ENCODE data around the gene DKK1. TPM values are rescaled to one million over a fixed set of nuclear protein-coding genes. Genes with fewer than 3 reads are reported as not detected.

Gene DKK1
- polyA plus RNA-seq, 2 of the 4 experiments (the other 2 are of a cell fraction), result 117 to 375 TPM

GRCh38 chr10:52283174-52283573 lies 30.9 kb upstream of the DKK1 start:
- Histone ChIP-seq H3K27ac (no peak overlapping the region), H3K4me3 (no peak overlapping the region), H3K4me1 (no peaks in the 10 kb centered on the region), H3K4me2 (no peak overlapping the region), H3K9me3 (no peaks in the 10 kb centered on the region)
- WGBS (ENCODE audit: missing lambda C conversion rate), result 66% methylated on average over 2 of the region's 2 CpGs
- FAIRE-seq, result no peak
- CTCF ChIA-PET, result no interaction called here
- POLR2A ChIA-PET, result no interaction called here
- DNase-seq (ENCODE audit: low read depth in 1 of 2, low spot score in 1 of 2), result no peak
- no peak for ATAC-seq
- TF ChIP-seq CHD4 (IDR thresholded peaks at IDR 0.05; ENCODE audit: borderline replicate concordance) (no peak), ZFP36 (IDR thresholded peaks at IDR 0.05; ENCODE audit: borderline replicate concordance, partially characterized antibody) (no peak), BHLHE40 (IDR thresholded peaks at IDR 0.05; ENCODE audit: low read depth, low read length) (no peak), REST (IDR thresholded peaks at IDR 0.05) (no peak), ELK1 (IDR thresholded peaks at IDR 0.05; ENCODE audit: low read depth, low read length) (no peak), BCL3 (IDR thresholded peaks at IDR 0.05) (no peak), NFE2L2 (conservative IDR thresholded peaks at IDR 0.05; ENCODE audit: low read length) (no peak)

GRCh38 chr10:52284416-52285013 lies 29.6 kb upstream of the DKK1 start:
- H3K4me1 ChIP-seq, result no peaks in the 10 kb centered on the region
- no peak for DNase-seq (ENCODE audit: low read depth in 1 of 2, low spot score in 1 of 2)
- no peak overlapping the region for H3K4me3 ChIP-seq
- 76% methylated on average over 2 of the region's 2 CpGs for WGBS (ENCODE audit: missing lambda C conversion rate)
- H3K27ac ChIP-seq, result no peak overlapping the region
- H3K9me3 ChIP-seq, result no peaks in the 10 kb centered on the region
- no peak for FAIRE-seq
- ChIA-PET POLR2A (no interaction called here), CTCF (no interaction called here)
- no peak for TF ChIP-seq HDAC2 (IDR thresholded peaks at IDR 0.05)
- TF ChIP-seq RCOR1 (IDR thresholded peaks at IDR 0.05; ENCODE audit: low read depth, low read length), result no peak
- TF ChIP-seq HOXA7 (CRISPR knock-in tag; IDR thresholded peaks at IDR 0.05), result no peak
- no peak for TF ChIP-seq POLR2AphosphoS2 (conservative IDR thresholded peaks at IDR 0.05; ENCODE audit: low read length)
- TF ChIP-seq POLR2A (IDR thresholded peaks at IDR 0.05; ENCODE audit: low read length), result no peak
- no peak for TF ChIP-seq REST (IDR thresholded peaks at IDR 0.05)
- no peak for TF ChIP-seq KDM5A (IDR thresholded peaks at IDR 0.05)
- ATAC-seq, result no peak
- H3K4me2 ChIP-seq, result no peak overlapping the region

- no peak for ATAC-seq
- Histone ChIP-seq H3K4me3 (no peak overlapping the region), H3K4me2 (no peak overlapping the region), H3K27ac (no peak overlapping the region), H3K9me3 (no peaks in the 10 kb centered on the region), H3K4me1 (no peaks in the 10 kb centered on the region)
- POLR2A ChIA-PET, result no interaction called here
- 87% methylated on average over 1 of the region's 1 CpG for WGBS (ENCODE audit: missing lambda C conversion rate)
- CTCF ChIA-PET, result no interaction called here
- FAIRE-seq, result no peak
- DNase-seq (ENCODE audit: low read depth in 1 of 2, low spot score in 1 of 2), result no peak
- TF ChIP-seq HMGXB4 (CRISPR knock-in tag; IDR thresholded peaks at IDR 0.05; ENCODE audit: borderline replicate concordance) (no peak), POLR2AphosphoS2 (conservative IDR thresholded peaks at IDR 0.05; ENCODE audit: low read length) (no peak), TP53 (CRISPR knock-in tag; IDR thresholded peaks at IDR 0.05) (no peak), ATOH8 (CRISPR knock-in tag; IDR thresholded peaks at IDR 0.05; ENCODE audit: low read depth) (no peak), NPAS2 (CRISPR knock-in tag; IDR thresholded peaks at IDR 0.05; ENCODE audit: borderline replicate concordance) (no peak), EP300 (IDR thresholded peaks at IDR 0.05) (no peak), MAX (IDR thresholded peaks at IDR 0.05) (no peak), ELK1 (IDR thresholded peaks at IDR 0.05; ENCODE audit: low read depth, low read length) (no peak)
Observed at GRCh38 chr10:52287866-52288265, 26.2 kb upstream of the DKK1 start.

Measured in A549 (cell line).